HCEC 1CT (cell line): ENCODE data around the gene ROBO3.

Experiments used
- DNase-seq: peaks from one replicate; pipeline ENCODE4 v3.0.0-alpha.2; 2017

Gene ROBO3

DNA sequence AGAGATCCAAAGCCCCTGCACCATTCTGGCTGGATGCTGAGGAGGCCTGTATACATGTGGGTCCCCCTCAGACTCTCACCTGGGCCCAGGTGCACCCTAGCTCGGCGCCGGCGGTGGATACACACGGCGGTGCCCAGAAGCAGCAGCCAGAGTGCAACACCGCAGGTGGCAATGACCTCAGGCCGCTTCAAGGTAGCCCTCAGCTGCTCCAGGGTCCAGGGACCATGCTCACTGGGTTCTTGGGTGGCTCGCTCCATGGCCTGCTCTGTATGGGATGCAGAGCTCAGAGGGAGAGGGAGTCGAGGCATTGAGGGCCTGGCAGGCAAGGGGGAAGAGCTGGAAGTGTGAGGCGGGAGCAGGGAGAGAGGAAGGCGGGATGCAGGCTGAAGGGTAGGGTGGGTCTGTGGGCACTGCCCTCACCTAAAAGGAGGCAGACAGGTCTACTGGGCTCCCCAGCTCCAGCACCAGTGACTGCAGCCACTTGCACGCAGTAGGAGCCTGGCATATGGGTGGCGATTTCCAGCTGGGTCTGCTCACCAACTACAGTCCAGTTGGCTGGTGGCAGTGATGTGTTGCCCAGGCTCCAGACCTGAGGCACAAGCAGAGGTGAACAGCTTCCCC is 28.7 kb downstream of the ROBO3 start:
- no peak for DNase-seq

- DNase-seq = no peak
These were observed 29.6 kb downstream of the ROBO3 start for GRCh38 chr11:124894606-124895430.

DNA sequence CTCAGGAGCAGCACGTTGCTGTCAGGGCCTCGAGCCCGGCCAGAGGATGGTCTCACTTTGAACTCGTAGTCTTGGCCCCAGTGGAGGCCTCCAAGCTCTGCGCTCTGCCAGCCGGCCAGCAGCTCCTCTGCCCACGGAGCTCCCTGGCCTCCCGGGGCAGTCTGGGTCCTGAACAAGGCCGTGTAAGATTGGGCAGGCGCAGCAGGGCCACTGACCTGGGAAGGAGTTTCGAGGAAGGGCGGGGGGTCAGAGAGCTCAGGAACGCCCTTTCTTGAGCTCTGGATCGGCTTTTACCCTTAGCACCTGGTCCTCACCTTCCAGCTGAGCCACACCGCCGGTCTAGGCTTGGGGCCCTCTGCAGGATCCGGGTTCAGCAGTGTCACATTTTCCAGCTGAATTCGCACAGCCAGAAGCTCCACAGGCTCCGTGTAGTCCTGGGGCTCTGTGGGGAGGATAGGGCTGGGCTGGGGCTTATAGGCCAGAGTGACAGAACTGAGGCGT is 30.3 kb downstream of the ROBO3 start:
- DNase-seq = no peak

DNA sequence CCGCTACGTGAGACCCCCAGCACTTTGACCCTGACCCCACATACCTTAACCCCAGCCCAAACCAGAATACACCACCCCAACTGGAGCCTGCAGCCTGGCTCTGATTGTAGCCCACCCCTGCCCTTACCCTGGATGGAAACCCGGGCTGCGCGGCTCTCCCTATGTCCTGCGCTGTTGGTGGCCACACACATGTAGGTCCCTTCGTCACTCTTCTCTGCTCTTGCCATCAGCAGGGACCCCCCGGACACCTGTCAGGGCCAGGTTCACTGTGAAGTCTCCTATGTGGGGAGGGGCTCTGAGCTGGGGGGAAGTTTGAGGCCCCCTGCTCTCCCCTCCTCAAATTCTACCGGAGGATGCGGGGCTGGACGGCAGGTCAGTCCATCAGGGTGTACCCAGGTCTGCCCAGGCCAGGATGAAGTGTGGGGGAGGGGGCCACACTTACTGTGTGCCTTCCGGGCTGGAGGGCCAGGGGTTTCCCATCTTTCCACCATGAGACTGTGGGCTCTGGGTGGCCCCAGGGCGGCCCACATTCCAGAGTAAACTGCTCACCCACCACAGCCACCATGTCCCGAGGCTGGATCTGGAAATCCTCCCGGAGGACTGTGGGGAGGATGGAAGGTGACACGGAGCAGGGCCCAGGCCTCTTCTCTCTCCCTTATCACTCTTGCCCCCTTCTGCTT is 31.0 kb downstream of the ROBO3 start:
- no peak for DNase-seq

DNA sequence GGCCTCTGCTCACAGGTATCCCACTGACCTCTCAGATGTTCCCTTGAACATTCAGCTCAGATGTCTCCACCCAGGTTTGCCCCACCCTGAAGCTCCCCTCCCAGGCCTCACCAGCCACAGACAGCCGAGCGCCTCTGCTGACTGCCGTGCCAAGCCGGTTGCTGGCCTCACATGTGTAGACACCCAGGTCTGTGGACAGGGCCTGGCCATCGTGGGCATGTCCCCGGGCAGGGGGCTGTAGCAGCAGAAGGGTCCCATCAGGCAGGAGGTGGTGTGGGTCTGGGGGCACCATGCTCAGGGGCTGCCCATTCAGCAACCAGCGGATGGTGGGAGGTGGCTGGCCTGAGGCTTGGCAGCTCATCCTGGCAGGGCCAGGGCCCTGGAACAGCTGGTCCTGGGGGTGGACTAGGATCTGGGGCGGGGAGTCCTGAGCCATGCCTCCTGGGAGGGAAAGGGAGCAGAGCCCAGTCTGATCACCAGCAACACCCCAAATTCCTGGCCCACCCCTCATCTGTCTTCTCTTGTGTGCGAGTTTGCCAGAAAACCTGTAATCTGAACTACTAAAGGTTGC is 31.7 kb downstream of the ROBO3 start:
- no peak for DNase-seq

GRCh38 chr11:124897674-124898262 is 32.5 kb downstream of the ROBO3 start, which contains the start of gene ROBO4:
TSS of gene ROBO4 (minus strand) at chr11:124897865. CDS start at chr11:124897795, 70 bp downstream.
- no peak for DNase-seq

- peak; percentile 96 for DNase-seq
These were observed 33.0 kb downstream of the ROBO3 start for GRCh38 chr11:124898263-124898680.

DNA sequence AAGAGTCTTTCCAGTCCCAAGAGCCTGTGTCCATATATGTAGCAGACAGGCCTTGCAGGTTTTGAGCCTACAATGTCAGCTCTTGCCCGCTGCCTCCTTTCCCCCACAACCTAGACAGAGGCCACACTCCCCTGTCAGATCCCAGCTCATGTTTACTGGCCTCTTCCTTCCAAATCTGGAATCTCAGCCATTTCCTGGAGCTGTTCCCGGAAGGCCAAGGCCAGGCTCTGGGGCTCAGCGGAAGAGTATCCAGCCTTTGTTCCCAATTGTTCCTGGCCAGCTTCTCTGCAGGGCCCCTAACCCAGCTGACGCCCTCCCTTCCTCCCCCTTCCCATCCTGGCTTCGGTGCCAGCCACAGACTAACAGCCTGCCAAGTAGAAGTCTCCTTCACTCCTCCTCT is 33.5 kb downstream of the ROBO3 start:
- DNase-seq = peak; percentile 86

DNA sequence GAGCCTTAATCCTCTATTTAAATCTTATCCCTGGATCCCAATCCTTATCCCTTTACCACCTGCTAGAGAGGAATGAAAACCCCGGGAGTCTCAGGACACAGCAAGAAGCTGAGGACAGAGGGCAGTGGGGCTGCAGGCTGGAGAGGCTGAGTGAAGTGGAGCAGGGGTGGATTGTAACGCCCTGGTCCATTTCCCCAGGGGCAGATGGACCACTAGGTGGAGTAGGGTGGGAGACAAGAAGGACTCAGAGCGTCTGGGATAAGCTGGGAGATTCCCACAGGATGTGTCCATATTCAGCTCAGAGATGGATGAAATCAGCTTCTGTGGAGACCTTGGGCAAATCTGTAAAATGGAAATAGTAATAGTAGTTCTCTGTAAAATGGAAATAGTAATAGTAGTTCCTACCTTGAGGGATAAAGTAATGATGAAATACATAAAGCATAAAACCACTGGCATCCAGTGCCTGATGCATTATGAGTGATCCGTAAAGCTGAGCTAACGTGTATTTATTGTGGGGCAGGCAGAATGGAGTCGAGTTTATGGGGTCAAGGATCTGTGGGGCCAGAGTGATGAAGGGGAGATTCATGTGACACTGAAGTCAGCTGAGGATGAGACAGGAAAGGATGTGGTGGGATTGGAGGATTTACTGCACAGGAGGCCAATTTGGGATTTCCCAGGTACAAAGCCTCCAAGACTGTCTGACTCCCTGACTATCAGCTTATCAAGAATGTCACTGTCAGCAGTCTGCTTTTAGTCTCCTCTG is 34.3 kb downstream of the ROBO3 start:
- peak; percentile 55 for DNase-seq

GRCh38 chr11:124900464-124900863 is 35.2 kb downstream of the ROBO3 start:
- peak; percentile 96 for DNase-seq

GRCh38 chr11:124902616-124903015 is 37.4 kb downstream of the ROBO3 start:
- peak; percentile 58 for DNase-seq

DNA sequence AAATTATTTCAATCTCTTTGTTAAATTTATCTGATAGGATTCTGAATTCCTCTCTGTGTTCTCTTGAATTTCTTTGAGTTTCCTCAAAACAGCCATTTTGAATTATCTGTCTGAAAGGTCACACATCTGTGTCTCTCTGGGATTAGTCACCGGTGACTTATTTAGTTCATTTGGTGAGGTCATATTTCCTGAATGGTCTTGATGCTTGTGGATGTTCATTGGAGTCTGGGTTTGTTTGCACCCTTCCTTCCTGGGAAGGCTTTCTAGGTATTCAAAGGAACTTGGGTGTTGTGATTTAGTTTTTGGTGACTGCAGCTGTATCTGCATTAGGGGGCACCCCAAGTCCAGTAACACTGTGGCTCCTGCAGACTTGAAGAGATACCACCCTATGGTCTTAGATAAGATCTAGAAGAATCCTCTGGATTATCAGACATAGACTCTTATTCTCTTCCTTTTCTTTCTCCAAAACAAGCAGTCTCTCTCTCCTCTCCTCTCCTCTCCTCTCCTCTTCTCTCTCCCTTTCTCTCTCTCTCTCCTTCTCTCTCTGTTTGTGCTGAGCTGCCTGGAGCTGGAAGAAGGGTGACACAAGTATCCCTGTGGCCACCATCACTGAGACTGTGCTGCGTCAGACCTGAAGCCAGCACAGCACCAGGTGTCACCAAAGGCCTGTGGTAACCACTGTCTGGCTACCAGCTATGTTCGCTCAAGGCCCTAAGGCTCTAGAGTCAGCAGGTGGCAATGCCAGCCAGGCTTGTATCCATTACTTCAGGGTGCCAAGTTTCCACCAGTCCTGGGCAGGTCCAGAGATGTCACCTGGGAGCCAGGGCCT is 50.5 kb downstream of the ROBO3 start:
- peak; percentile 77 for DNase-seq

DNA sequence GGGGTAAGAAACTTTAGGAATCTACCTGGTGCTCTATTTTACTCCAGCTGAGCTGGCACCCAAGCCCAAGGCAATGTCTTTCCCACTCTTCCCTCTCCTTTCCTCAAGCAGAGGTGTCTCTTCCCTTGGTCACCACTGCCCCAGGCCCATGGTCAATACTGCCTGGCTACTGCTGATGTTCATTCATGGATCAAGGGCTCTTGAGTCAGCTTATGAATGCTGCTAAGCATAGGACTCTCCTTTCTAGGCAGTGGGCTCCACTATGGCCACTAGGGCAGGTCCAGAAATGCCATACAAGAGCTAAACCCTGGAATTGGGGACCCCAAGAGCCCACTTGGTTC is 51.1 kb downstream of the ROBO3 start:
- no peak for DNase-seq

DNA sequence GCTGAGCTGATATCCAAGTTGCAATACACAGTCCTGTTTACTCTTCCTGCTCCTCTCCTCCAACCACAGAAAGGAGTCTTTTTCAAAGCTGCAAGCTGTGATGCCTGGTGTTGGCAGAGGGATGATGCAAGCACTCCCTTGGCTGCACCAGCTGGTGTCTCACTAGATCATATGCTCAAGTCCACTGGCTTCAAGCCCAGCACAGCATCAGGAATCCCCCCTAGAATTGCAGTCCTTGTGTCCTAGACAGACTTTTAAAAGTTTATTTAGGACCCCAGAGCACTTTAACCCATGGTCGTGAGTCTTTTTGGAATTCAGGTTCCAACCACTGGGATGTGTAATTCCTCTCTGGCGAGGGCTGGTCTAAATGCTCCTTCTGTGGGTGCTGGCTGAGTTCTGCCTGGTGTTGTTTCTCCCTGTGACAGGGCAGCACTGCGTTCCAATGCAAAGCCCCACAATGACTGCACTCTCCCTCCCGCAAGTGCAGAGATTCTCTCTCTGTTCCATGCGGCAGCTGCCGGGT is 51.9 kb downstream of the ROBO3 start:
- DNase-seq = peak; percentile 64

DNA sequence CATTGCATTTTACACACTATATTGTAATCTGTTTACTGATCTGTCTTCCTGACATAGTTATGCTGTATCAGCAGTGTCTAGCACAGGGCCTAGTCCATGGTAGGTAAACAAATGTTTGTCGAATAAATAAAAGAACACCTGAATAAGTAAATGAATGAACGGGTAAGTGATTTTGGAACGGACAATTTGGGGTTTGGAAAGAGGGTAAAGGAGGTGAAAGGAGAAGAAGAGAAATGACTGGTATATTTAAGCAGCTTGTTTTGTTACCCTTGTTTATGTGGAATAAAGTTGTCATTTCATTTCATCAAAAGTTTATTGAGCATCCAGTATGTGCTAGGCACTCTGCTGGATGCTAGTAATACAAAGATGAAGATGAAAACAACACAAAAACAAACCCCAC is 53.7 kb downstream of the ROBO3 start, which contains the start of gene HEPN1:
HEPN1 (plus strand) TSS at position 301 of the 400 bp plus-strand sequence.
- no peak for DNase-seq

DNA sequence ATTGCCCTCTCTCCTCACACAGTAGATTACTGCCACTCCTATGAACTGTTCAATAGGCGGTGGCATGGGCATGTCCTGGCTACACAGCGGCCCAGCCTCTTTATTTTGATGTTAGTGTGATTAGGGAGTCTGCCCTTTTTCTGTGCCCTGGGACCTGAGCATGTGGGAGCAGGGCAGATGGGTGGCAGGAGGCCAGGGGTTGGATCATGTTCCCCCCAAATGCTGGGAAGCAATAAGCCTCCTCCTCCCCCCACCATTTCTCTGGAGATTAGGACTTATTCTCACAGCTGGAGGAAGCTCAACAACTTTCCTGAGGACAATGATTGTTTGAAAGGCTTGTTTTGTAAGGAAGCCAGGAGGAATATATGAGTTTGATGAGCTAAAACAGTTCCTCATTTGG is 54.7 kb downstream of the ROBO3 start:
- no peak for DNase-seq

- no peak for DNase-seq
These were observed 55.1 kb downstream of the ROBO3 start for GRCh38 chr11:124920356-124920755.

DNA sequence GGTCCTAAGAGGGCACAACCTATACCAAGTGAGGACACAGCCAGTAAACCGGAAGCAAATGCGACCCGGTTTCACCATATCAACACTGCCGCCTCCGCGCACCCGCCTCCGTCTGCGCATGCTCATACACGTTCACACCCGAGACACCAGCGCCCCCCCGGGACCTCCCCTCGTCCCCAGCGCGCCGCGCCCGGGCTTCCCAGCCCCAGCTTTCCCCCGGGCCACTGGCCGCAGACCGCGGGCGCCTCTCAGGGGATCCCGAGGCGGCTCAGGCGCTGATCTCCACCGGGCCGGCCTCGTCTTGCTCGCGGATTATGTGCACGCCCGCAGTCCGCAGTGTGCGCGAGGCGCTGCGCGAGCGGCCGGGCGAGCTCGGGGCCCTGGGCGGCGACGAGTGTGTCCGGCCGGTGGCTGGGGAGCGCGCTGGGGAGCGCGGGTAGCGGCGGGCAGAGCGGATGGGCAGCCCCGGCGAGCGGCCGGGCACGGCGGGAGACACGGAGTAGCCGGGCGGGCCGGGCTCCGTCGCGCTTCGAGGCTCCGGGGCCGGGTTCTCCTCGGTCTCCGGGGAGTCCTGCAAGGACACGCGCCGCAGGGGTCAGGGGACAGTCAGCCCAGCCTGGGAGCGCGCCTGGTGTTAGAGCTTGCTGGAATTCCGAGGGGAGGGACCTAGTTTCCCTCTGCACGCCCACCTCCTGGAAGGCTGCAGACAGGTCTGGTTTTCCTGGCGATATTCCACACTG is 55.8 kb downstream of the ROBO3 start:
- no peak for DNase-seq

GRCh38 chr11:124922831-124923230 is 57.6 kb downstream of the ROBO3 start:
- DNase-seq = no peak

DNA sequence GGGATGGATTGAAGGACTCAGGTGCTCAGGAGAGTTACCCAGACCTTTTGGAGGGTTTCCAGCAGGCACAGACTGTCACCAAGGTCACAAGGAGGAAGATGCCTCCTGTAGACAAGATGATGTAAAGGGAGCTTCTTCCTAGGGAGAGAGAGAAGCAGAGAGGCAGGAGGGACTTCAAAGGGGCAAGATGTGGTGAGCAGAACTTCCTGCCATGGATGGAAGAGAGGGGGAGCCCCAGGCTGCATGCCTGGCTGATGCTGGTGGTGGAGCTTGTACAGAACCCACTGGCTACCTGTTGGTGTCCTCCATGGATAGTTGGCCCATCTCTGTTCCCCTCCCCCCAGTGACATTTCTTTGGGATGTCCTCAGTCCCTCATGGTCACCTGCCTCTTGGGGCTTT is 58.1 kb downstream of the ROBO3 start:
- no peak for DNase-seq
